ENCODE measurements around the gene BCKDHA. TPM values are rescaled to one million over a fixed set of nuclear protein-coding genes. Genes with fewer than 3 reads are reported as not detected.

The BCKDHA gene
- total and polyA plus RNA-seq, 9 donors, result 19.8 to 41.2 (median 31.9) TPM

DNA sequence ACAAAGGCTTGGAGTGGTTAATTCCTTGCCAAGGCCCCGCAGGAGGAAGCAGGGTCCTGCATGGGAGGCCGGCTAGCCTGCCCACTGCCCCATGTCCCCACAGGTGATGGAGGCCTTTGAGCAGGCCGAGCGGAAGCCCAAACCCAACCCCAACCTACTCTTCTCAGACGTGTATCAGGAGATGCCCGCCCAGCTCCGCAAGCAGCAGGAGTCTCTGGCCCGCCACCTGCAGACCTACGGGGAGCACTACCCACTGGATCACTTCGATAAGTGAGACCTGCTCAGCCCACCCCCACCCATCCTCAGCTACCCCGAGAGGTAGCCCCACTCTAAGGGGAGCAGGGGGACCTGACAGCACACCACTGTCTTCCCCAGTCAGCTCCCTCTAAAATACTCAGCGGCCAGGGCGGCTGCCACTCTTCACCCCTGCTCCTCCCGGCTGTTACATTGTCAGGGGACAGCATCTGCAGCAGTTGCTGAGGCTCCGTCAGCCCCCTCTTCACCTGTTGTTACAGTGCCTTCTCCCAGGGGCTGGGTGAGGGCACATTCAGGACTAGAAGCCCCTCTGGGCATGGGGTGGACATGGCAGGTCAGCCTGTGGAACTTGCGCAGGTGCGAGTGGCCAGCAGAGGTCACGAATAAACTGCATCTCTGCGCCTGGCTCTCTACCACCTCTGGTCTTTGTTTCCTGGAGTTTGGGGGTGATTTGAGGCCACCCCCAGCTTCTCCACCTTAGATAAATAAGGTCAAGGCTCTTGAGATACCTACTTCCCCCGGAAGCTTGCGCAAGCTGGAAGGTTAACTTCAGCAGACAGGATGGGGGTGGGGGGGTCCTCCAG lies 26.9 kb downstream of the BCKDHA start:
- Histone ChIP-seq H3K4me1 (ENCODE audit: control insufficient read depth, insufficient read depth, low read length) (peaks cover 25% of the 10 kb centered on the region), H3K27ac (ENCODE audit: low read length) (no peak overlapping the region), H3K4me3 (ENCODE audit: low read length) (no peak overlapping the region), H3K27me3 (ENCODE audit: control insufficient read depth, insufficient read depth, low read length) (no peaks in the 10 kb centered on the region), H3K9me3 (replicated peaks; ENCODE audit: control insufficient read depth, low read depth, low read length) (no peaks in the 10 kb centered on the region), H3K36me3 (ENCODE audit: control insufficient read depth, insufficient read depth, low read length) (peaks cover 62% of the 10 kb centered on the region)
- 71% methylated on average over 14 of the region's 21 CpGs for WGBS (ENCODE audit: insufficient coverage)
- no peak for DNase-seq

DNA sequence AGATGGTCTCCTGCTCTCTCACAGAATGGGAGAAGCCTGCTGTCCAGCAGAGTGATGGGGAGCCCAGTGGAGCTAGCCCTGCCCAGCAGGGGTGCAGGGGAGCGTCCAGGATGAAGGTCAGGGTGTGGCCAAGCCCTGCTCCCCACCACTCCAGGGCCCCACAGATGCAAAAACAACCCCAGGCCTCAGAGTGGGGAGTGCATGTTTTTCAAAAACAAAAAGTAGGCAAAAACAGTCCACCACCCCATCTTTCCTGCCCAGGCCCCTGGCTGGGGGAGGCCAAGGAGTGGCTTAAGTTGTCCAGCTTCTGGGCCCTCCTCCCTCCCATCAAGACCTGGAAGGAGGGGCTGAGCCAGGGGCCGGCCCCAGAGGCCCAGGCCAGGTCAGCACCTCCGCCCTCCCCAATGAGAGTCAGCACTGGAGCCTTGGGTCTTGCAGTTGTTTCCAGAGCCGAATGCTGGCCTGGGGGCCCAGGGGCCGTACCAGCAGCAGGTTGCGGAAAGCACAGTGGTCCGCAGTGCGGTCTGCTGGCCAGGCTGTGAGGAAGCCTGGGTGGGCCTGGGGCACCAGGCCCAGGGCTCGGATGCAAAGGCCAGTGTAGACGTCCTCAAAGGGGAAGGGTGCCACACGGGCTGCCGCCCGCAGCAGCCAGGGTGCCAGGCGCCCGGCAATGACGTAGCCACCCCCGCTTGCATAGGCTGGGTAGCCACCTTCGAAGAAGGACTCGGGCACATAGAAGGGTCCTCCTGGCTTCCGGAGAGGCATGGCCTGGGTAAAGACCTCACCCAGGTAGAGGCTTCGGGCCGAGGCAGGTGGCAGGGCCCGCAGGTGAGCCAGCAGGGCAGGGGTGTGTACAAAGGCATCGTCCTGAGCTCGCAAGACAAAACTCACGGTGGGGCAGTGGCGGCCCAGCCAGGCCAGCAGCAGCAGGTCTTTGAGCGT lies 27.8 kb downstream of the BCKDHA start:
- peaks cover 55% of the 10 kb centered on the region for H3K36me3 ChIP-seq (ENCODE audit: control insufficient read depth, insufficient read depth, low read length)
- H3K9me3 ChIP-seq (replicated peaks; ENCODE audit: control insufficient read depth, low read depth, low read length), result no peaks in the 10 kb centered on the region
- no peak overlapping the region for H3K4me3 ChIP-seq (ENCODE audit: low read length)
- WGBS (ENCODE audit: insufficient coverage), result 84% methylated on average over 27 of the region's 28 CpGs
- no peaks in the 10 kb centered on the region for H3K27me3 ChIP-seq (ENCODE audit: control insufficient read depth, insufficient read depth, low read length)
- DNase-seq, result no peak
- H3K27ac ChIP-seq (ENCODE audit: low read length), result no peak overlapping the region
- peaks cover 25% of the 10 kb centered on the region for H3K4me1 ChIP-seq (ENCODE audit: control insufficient read depth, insufficient read depth, low read length)

DNA sequence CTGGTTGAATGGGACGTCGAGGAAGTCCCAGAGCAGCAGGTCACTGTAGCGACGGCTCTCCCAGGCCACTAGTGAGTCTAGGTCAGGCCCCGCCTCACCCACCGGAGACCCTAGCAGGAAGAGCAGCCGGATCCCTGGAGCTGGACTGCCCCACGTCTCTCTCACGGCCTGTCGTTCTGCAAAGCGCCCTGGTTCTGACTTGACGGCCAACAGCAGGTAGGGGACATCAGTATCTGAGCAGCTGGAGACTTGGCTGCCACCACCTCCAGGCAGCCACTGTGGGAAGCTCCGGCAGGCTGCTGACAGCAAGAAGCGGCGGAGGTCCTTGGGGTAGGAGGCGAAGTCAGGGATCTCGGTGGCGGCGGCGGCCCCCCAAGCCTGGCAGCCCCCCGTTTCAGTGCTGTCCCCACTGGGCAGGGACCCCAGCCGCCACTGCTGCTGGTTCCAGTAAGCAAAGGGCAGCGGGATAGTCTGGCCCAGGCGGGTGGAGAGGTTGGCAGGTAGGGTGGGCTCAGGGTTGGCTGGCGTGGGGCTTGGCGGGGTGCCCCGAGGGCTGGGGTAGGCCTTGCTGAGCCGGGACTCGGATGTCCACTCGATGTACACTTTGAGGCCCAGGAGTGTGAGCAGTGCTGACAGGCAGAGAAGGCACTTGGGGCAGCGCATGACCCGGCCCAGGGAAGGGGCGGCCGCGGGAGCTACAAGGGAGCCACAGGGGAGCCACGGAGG lies 28.7 kb downstream of the BCKDHA start:
- Histone ChIP-seq H3K4me3 (ENCODE audit: low read length) (peak overlapping the region; percentile 36), H3K9me3 (replicated peaks; ENCODE audit: control insufficient read depth, low read depth, low read length) (no peaks in the 10 kb centered on the region), H3K4me1 (ENCODE audit: control insufficient read depth, insufficient read depth, low read length) (peaks cover 25% of the 10 kb centered on the region), H3K27ac (ENCODE audit: low read length) (no peak overlapping the region), H3K27me3 (ENCODE audit: control insufficient read depth, insufficient read depth, low read length) (no peaks in the 10 kb centered on the region), H3K36me3 (ENCODE audit: control insufficient read depth, insufficient read depth, low read length) (peaks cover 53% of the 10 kb centered on the region)
- DNase-seq, result no peak
- 73% methylated on average over 32 of the region's 36 CpGs for WGBS (ENCODE audit: insufficient coverage)

DNA sequence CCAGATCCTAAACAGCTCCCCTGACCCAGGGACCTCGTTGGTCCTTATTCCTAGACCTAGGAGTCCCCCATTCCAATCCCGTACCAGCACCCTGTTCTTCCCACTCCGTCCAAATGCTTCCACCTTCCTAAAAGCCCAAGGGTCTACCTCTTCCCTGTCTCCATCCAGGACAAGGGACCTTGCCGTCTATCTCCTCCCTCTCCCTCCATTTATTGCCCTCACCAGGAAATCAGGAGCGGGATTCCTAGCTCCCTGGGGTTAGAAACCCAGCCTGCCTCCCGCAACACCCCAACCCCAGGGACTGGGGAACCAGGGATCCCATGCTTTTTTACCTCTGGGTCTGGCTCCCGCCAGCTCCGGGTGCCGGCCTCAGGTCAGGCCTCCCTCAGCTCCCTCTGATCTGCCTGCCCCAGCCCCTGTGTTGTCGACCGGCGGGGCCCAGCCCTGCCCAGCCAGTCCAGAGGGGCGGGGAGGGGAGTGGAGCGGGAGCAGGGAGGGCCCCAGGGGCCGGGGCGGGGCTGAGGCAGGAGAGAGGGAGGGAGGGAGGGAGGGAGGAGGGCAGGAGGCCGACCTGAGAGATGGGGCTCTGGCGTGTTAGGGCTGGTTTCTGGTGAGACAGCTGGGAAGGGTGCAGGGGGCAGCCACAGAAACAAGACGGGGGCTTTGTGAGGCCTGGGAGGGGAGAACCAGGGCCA lies 29.5 kb downstream of the BCKDHA start, which contains the start of gene B3GNT8:
TSS of gene B3GNT8 (minus strand) at position 423 of the 695 bp plus-strand sequence. CDS start 596 bp downstream, outside the sequence.
- peak; percentile 83 for DNase-seq
- H3K27me3 ChIP-seq (ENCODE audit: control insufficient read depth, insufficient read depth, low read length), result no peaks in the 10 kb centered on the region
- H3K9me3 ChIP-seq (replicated peaks; ENCODE audit: control insufficient read depth, low read depth, low read length), result no peaks in the 10 kb centered on the region
- H3K27ac ChIP-seq (ENCODE audit: low read length), result peak within 1 kb of the TSS; percentile 42
- WGBS (ENCODE audit: insufficient coverage), result 8% methylated on average over 17 of the region's 19 CpGs
- peaks cover 55% of the 10 kb centered on the region for H3K36me3 ChIP-seq (ENCODE audit: control insufficient read depth, insufficient read depth, low read length)
- peak within 1 kb of the TSS; percentile 36 for H3K4me3 ChIP-seq (ENCODE audit: low read length)
- peaks cover 25% of the 10 kb centered on the region for H3K4me1 ChIP-seq (ENCODE audit: control insufficient read depth, insufficient read depth, low read length)

DNA sequence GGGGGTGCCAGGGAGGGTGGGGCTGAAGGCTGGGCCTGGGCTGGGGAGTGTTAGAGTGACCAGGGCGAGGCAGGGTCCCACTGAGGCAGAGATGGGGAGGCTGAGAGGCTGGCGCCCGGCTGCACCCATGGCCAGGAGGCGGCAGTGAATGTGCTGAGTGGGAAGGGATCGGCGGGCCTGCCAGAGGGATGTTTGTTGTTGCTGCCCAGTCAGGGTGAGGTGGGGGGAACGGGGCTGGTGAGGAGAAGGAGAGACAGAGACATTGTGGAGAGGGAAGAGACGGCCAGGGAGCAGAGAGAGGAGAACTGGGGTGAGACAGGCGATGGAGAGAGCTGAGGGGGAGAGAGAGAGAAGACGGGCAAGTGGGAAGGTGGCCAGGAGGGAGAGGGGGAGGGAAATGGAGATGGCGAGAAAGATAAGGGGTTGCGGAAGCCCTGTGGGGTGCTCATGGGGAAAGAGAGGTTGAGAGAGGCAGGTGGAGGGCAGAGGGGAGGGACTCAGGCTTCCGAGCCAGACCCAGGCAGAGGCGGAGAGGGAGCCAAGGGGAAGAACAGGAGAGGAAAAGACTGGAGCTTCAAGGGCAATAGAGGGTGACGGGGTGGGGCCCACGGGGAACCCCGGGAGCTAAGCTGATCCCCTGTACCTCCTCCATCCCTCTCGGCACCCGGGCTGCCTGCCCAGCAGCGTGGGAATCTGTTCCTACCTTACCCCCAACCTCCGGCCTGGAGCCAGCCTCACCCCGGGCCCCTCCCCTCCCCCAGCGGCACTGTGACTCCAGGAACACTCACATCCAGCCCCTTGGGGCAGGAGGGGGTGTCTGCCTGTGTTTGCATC lies 30.2 kb downstream of the BCKDHA start:
- peaks cover 25% of the 10 kb centered on the region for H3K4me1 ChIP-seq (ENCODE audit: control insufficient read depth, insufficient read depth, low read length)
- H3K4me3 ChIP-seq (ENCODE audit: low read length), result peak overlapping the region; percentile 36
- H3K27me3 ChIP-seq (ENCODE audit: control insufficient read depth, insufficient read depth, low read length), result no peaks in the 10 kb centered on the region
- H3K36me3 ChIP-seq (ENCODE audit: control insufficient read depth, insufficient read depth, low read length), result peaks cover 55% of the 10 kb centered on the region
- peak; percentile 36 for DNase-seq
- H3K27ac ChIP-seq (ENCODE audit: low read length), result peak overlapping the region; percentile 42
- H3K9me3 ChIP-seq (replicated peaks; ENCODE audit: control insufficient read depth, low read depth, low read length), result no peaks in the 10 kb centered on the region
- WGBS (ENCODE audit: insufficient coverage), result 10% methylated on average over 14 of the region's 23 CpGs

DNA sequence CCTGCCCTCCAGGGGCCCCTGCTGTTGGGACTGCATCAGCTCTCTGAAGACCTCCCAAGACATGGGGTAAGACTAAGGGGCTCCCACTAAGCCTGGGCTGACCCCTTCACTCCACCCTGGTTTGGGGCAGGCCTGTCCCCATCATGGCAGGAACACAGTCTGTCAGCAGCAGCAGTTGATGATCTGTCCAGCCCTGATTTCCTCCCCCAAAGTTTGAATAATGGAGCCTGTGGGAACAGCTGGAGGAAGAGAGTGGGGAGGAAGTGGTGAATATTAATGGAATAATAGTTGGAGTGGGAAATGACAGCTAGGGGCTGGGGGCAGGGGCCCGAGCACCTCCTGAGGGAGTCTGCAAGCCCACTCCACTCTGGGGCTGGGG lies 30.9 kb downstream of the BCKDHA start:
- WGBS (ENCODE audit: insufficient coverage), result no CpG with 5 or more reads among the region's 1 CpG
- H3K27me3 ChIP-seq (ENCODE audit: control insufficient read depth, insufficient read depth, low read length), result no peaks in the 10 kb centered on the region
- no peak for DNase-seq
- peak overlapping the region; percentile 20 for H3K27ac ChIP-seq (ENCODE audit: low read length)
- H3K4me1 ChIP-seq (ENCODE audit: control insufficient read depth, insufficient read depth, low read length), result peaks cover 25% of the 10 kb centered on the region
- no peak overlapping the region for H3K4me3 ChIP-seq (ENCODE audit: low read length)
- H3K36me3 ChIP-seq (ENCODE audit: control insufficient read depth, insufficient read depth, low read length), result peaks cover 56% of the 10 kb centered on the region
- no peaks in the 10 kb centered on the region for H3K9me3 ChIP-seq (replicated peaks; ENCODE audit: control insufficient read depth, low read depth, low read length)

DNA sequence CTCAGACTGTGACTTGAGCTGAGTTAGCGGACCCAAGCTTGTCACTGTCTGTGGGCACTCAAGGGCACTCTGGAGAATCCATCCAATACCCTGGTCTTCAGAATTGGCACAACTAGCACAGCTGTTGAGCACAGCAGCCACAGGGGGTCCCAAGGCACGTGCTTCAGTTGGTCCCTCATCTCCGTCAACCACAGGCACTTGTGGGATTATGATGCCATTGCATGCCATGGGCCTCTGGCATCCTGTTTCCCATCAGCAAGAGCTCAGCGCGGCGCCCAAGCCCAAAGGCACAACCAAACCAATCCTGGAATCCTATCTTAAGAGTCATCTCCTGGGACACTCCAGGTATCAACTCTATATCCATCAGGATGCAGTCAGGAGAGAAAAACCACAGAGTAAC lies 33.3 kb downstream of the BCKDHA start:
- peaks cover 40% of the 10 kb centered on the region for H3K36me3 ChIP-seq (ENCODE audit: control insufficient read depth, insufficient read depth, low read length)

DNA sequence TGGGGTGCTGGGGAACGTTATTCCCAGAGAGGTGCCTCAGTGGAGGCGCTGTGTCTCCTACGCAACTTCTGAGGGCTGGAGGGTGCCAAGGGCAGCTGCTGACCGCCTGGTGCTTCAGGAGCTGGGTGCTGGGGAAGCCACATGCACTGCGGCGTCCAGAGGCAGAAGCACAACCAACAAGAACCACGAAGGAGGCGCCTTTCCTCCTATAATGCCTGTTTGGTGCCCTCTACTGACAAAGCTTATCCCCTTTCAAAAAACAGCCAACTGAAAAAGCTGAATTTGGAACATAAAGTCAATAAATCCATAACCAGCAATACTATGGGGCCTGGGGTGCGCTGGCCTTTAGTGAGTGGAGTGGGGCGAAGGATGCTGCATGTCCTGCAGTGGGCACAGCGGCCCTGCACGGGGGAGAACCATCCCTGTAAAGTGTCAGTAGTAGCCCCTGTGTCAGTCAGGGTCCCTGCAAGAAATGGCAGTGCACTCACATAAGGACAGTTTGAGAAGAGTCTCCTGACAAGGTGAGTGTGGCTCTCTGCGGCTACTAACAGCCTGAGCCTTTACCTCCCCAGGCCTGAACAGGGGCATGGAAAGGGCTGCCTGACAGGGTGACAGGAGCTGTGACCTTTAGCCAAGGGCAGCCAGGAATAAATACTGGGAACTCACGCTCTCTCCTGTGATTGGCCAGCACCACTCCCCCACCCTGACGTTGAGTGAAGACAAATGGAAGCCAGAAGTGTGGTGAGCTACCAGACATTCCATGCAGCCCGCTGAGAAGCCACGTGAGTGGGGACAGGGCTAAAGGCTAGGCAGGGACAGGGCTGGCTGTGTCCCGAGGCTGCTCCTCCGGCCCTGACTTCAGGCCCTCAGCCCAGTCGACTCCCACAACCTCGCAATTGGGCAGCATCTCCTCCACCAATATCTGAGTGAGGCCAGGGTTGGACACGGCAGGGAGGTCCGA lies 34.1 kb downstream of the BCKDHA start:
- H3K27me3 ChIP-seq (ENCODE audit: control insufficient read depth, insufficient read depth, low read length), result no peaks in the 10 kb centered on the region
- peak overlapping the region; percentile 13 for H3K27ac ChIP-seq (ENCODE audit: low read length)
- no peaks in the 10 kb centered on the region for H3K9me3 ChIP-seq (replicated peaks; ENCODE audit: control insufficient read depth, low read depth, low read length)
- no peak for DNase-seq
- 72% methylated on average over 18 of the region's 23 CpGs for WGBS (ENCODE audit: insufficient coverage)
- peaks cover 38% of the 10 kb centered on the region for H3K36me3 ChIP-seq (ENCODE audit: control insufficient read depth, insufficient read depth, low read length)
- no peak overlapping the region for H3K4me3 ChIP-seq (ENCODE audit: low read length)
- peaks cover 20% of the 10 kb centered on the region for H3K4me1 ChIP-seq (ENCODE audit: control insufficient read depth, insufficient read depth, low read length)

More for the DNA sequence above, 33.3 kb downstream of the BCKDHA start:
- no peak overlapping the region for H3K4me3 ChIP-seq (ENCODE audit: low read length)
- H3K27ac ChIP-seq (ENCODE audit: low read length), result no peak overlapping the region
- no peaks in the 10 kb centered on the region for H3K27me3 ChIP-seq (ENCODE audit: control insufficient read depth, insufficient read depth, low read length)
- no peak for DNase-seq
- H3K9me3 ChIP-seq (replicated peaks; ENCODE audit: control insufficient read depth, low read depth, low read length), result no peaks in the 10 kb centered on the region
- H3K4me1 ChIP-seq (ENCODE audit: control insufficient read depth, insufficient read depth, low read length), result peaks cover 25% of the 10 kb centered on the region
- WGBS (ENCODE audit: insufficient coverage), result 67% methylated on average over 2 of the region's 6 CpGs
